ENCODE data around the gene SMARCB1.

Gene SMARCB1

GRCh38 chr22:23762842-23763578 is 23.8 kb upstream of the SMARCB1 start, which contains the start of gene C22orf15:
Gene C22orf15 (plus strand): TSS chr22:23762990. CDS start chr22:23763307, 317 bp downstream.
- no peak for DNase-seq (ENCODE audit: low read depth)

DNA sequence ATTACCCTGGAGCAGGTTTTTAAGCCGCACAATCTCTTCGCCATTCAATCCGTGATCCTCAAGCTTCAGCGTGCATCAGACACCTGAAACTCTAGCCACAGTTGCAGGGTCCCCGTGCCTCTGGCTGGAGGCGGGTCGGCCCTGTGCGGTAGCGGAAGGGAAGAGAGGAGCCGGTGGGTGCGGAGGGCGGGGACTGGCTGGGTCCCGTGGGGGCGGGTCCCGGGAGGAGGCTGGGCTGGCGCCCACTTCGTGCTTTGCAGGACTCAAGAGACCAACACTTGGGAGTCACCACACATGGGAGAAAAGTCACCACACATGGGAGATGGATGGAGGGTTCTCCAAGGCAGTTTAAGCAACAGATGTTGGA is 23.2 kb upstream of the SMARCB1 start:
- no peak for DNase-seq (ENCODE audit: low read depth)

- no peak for DNase-seq (ENCODE audit: low read depth)
Measured at GRCh38 chr22:23763954-23764353, 22.8 kb upstream of the SMARCB1 start.

GRCh38 chr22:23764899-23765881 is 21.6 kb upstream of the SMARCB1 start:
- DNase-seq (ENCODE audit: low read depth), result no peak

- DNase-seq (ENCODE audit: low read depth), result no peak
Measured at GRCh38 chr22:23767303-23767672, 19.5 kb upstream of the SMARCB1 start.

DNA sequence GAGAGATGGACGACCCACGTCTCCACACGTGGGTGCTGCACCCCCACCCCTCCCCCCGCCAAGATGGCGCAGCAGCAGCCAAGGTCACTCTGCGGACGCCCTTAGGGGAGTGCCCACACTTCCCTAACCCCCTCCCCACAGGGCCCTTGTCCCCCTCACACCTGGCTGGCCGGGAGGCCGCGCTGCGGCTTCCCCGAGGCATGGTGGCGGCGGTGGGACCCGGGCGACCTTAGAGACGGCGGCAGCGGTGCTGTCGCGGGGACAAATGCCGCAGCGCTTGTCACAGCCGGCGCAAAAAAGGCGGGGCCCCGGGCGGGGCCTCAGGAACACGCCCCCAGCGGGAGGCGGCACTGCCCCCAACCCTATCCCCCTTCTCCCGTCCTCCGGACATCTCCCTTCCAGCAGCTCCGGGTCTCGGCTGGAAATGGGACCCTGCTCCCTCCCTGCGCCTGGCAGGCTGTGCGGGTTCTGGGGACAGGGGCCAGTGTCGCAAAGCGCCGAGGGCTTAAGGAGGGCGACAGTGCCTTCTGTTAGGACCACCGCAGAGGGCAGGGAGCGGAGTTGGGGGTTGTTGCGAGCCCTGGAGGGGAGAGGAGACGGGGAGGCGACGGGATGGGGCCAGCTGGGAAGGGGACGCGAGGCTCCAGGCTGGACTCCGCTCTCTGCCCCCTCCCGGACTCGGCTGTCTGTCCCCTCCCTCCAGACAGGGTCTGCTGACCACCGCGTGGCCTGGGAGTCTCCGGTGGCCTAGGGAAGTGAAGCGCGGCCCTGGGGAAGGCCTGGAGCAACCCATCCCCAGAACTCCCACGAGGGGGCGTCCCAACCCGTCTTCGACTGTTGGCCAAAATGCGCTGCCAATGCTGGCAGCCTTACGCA is 18.9 kb upstream of the SMARCB1 start, which contains the start of gene CHCHD10:
CHCHD10 (minus strand) TSS at position 300 of the 876 bp plus-strand sequence; CDS start at position 202, 98 bp downstream.
- DNase-seq (ENCODE audit: low read depth), result no peak

GRCh38 chr22:23769321-23769965 is 17.3 kb upstream of the SMARCB1 start:
- DNase-seq (ENCODE audit: low read depth), result no peak

- no peak for DNase-seq (ENCODE audit: low read depth)
Measured at GRCh38 chr22:23772315-23772648, 14.5 kb upstream of the SMARCB1 start.

DNA sequence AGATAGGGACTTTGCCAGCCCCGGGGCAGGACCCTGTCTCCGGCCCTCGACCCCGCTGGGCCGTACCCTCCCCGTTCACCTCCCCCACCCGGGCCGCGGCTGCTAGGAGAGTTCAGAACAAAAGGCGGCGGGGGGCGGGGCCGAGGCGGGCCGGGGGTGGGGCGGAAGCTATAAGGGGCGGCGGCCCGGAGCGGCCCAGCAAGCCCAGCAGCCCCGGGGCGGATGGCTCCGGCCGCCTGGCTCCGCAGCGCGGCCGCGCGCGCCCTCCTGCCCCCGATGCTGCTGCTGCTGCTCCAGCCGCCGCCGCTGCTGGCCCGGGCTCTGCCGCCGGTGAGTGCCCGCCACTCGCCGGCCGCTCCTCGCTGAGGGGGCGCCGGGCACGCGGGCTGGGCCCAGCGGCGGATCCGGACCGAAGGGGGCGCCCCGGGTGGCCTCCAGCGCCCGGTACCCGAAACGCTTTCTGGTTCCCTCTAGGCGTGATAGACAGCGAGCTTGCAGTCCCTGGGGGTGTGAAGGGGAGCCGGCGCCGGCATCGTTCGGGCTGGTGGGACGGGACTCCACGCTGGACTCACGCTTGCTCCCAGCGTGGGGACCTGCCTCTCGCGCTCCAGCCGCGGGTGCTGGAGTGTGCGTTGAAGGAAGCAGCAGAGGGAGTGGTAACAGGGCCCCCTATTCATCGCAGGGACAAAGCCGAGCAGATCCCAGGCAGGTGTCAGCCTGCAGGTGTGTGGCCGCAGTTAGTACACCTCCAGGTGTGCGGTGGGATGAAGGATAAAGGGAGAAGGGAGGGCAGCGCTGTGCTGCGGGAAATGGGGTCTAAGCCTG is 13.9 kb upstream of the SMARCB1 start, which contains the start of gene MMP11:
MMP11 (plus strand) TSS at position 201 of the 825 bp plus-strand sequence; CDS start at position 223, 22 bp downstream.
- DNase-seq (ENCODE audit: low read depth), result no peak

- DNase-seq (ENCODE audit: low read depth), result no peak
Measured at GRCh38 chr22:23773483-23774113, 13.2 kb upstream of the SMARCB1 start.

GRCh38 chr22:23774114-23774921 is 12.4 kb upstream of the SMARCB1 start:
- no peak for DNase-seq (ENCODE audit: low read depth)

DNA sequence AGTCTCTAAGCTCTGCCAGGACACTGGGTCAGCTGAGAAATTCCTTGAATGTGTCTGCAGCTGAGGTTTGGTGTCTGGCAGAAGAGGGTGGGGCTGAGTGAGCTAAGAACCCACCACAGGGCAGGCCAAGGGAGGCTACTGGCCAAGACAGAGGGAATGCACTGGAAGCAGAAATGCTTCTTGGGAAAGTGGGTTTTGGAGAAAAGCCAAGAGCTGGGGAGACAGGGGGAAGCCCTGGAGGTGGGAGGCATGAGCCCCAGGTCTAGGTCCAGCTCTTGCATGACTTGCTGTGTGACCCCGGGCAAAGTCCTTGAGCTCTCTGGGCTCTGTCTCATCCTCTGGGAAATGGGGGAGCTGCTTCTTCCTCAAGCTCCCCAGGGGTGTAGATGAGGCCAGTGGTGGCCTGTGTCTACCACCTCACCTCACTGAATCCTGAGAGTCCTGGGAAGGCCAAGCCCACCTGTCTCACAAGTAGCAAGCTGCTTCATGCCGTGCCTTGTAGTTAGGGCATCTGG is 11.8 kb upstream of the SMARCB1 start:
- DNase-seq (ENCODE audit: low read depth), result no peak

DNA sequence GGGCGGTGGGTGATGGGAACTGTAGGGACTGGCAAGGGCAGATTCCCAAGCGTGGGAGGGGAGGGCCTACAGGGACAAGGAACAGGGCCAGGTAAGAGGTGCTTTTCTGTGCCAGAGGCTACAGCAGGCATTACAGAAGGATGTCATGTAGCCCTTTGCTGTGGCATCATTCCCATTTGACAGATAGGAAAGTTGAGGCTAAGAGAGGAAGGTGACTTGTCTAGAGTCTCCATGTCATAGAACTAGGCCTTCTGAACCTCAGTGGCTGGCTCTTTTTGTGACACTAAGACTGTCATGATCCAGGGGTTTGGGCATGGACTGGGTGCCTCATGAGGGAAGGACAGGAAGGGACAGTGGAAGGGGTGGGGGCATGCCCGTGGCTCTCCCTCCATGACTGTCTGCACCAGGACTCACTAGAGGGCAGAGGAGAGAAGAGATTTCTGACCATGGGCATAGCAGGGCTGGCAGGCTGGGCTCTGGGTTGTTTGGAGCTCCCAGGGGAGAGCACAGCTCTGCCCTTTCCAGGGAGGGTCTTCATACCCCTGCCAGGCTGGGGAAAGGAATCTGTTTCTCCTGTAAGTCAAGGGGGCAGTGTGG is 10.9 kb upstream of the SMARCB1 start:
- DNase-seq (ENCODE audit: low read depth), result no peak

GRCh38 chr22:23777776-23778576 is 8.8 kb upstream of the SMARCB1 start:
- no peak for DNase-seq (ENCODE audit: low read depth)

DNA sequence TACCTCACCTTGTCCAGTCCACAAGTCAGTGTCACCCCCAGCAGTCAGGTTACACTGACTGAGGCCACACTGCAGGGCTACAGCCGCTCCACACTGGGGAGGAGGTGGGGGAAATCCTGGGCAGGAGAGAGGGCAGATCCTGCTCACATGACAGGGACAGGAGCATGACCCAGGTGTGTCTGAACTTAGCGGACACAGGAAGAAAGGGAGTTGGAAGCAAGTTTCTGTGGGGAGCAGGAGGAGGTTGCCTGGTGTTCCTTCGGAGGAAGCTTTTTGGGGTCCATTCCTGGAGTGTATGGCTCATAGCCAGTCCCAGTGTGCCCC is 8.2 kb upstream of the SMARCB1 start:
- DNase-seq (ENCODE audit: low read depth), result no peak

GRCh38 chr22:23779083-23779482 is 7.7 kb upstream of the SMARCB1 start:
- no peak for DNase-seq (ENCODE audit: low read depth)

- no peak for DNase-seq (ENCODE audit: low read depth)
Measured at GRCh38 chr22:23779731-23780130, 7.0 kb upstream of the SMARCB1 start.

Measured in HS-27A (cell line).